ENCODE results near the gene MIA.

DNA sequence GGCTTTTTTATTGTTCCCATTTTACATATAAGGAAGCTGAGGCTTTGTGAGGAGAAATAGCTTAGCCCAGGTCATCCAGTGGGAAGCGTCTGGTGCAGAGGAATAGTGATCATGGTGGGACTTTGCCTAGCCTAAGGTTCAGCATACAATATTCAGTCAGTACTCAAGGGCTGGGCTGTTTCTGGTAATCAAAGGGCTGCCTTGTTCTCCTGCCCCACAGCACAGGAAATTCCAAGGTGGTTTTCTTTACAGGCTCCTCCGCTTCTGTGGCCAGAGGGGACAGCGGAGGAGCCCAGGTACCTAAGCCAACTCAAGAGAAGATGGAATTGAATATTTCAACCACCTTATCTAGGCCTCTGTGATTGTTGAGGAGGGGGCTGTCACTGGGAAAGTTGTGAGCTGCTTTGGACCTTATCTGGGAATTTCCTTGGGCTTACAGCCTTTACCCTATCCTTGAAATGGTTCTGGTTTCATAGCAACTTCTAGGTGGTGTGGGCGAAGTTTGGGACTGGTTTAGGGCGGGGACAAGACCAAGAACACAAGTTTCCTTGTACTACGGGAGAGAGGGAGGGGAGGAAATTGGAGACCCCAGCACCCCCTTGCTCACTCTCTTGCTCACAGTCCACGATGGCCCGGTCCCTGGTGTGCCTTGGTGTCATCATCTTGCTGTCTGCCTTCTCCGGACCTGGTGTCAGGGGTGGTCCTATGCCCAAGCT is at the start of gene MIA:
- no peak for TF ChIP-seq POLR2A (IDR thresholded peaks at IDR 0.05)
- TF ChIP-seq, protein P1, sequence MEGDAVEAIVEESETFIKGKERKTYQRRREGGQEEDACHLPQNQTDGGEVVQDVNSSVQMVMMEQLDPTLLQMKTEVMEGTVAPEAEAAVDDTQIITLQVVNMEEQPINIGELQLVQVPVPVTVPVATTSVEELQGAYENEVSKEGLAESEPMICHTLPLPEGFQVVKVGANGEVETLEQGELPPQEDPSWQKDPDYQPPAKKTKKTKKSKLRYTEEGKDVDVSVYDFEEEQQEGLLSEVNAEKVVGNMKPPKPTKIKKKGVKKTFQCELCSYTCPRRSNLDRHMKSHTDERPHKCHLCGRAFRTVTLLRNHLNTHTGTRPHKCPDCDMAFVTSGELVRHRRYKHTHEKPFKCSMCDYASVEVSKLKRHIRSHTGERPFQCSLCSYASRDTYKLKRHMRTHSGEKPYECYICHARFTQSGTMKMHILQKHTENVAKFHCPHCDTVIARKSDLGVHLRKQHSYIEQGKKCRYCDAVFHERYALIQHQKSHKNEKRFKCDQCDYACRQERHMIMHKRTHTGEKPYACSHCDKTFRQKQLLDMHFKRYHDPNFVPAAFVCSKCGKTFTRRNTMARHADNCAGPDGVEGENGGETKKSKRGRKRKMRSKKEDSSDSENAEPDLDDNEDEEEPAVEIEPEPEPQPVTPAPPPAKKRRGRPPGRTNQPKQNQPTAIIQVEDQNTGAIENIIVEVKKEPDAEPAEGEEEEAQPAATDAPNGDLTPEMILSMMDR (IDR thresholded peaks at IDR 0.05): no peak
